ENCODE results near the gene SBF2. TPM values are rescaled to one million over a fixed set of nuclear protein-coding genes. Genes with fewer than 3 reads are reported as not detected.
"Not testable (repeated sequence)": the region's sequence is repeated elsewhere in the genome, so short reads cannot be mapped to it uniquely, and the experiment has no call there.

SBF2 gene
- total and polyA plus RNA-seq, 10 donors, result 3.6 to 70.9 (median 57.1) TPM

DNA sequence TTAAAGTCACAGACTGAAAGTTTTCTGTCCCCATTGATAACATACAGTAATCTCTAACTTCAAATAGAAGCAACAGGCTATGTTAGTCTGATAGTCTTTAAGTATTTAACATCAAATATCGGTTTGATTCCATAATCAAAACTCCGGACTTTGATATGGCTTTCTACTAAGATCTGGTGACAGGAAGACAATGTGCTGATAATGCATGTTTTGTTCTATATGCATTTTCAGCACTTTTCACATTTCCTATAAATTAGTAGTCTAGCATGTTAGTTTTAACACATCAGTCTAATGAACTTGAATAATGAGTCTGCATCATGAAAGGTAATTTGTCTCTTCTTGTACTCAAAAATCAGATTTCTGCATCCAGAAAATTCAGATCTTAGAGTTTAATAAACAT is 252.7 kb downstream of the SBF2 start:
- Histone ChIP-seq H3K27ac (peak overlapping the region in 3 of 8 donors; percentile 13 to 47 (median 35)), H3K27me3 (replicated peaks in 1 of 7) (no peaks in the 10 kb centered on the region), H3K36me3 (peaks cover 0 to 9% (median 0%) of the 10 kb centered on the region in 6 donors), H3K4me1 (peaks cover 0 to 23% (median 0%) of the 10 kb centered on the region in 6 donors), H3K4me3 (no peak overlapping the region), H3K9me3 (peaks cover 9 to 35% (median 31%) of the 10 kb centered on the region in 8 donors)
- intact Hi-C loops (cut with DNase I; ENCODE audit: low total_unique reads), result no loop called here
- 37 to 85% (median 47%) methylated on average over 2 of the region's 2 CpGs for WGBS, 5 donors
- no peak for TF ChIP-seq POLR2AphosphoS5 (IDR thresholded peaks at IDR 0.05)
- TF ChIP-seq POLR2A (IDR thresholded peaks at IDR 0.05), result no peak
- TF ChIP-seq, protein P1, sequence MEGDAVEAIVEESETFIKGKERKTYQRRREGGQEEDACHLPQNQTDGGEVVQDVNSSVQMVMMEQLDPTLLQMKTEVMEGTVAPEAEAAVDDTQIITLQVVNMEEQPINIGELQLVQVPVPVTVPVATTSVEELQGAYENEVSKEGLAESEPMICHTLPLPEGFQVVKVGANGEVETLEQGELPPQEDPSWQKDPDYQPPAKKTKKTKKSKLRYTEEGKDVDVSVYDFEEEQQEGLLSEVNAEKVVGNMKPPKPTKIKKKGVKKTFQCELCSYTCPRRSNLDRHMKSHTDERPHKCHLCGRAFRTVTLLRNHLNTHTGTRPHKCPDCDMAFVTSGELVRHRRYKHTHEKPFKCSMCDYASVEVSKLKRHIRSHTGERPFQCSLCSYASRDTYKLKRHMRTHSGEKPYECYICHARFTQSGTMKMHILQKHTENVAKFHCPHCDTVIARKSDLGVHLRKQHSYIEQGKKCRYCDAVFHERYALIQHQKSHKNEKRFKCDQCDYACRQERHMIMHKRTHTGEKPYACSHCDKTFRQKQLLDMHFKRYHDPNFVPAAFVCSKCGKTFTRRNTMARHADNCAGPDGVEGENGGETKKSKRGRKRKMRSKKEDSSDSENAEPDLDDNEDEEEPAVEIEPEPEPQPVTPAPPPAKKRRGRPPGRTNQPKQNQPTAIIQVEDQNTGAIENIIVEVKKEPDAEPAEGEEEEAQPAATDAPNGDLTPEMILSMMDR (IDR thresholded peaks at IDR 0.05 in 8 of 11, conservative IDR thresholded peaks at IDR 0.05 in 3 of 11), result no peak
- DNase-seq, result no peak

DNA sequence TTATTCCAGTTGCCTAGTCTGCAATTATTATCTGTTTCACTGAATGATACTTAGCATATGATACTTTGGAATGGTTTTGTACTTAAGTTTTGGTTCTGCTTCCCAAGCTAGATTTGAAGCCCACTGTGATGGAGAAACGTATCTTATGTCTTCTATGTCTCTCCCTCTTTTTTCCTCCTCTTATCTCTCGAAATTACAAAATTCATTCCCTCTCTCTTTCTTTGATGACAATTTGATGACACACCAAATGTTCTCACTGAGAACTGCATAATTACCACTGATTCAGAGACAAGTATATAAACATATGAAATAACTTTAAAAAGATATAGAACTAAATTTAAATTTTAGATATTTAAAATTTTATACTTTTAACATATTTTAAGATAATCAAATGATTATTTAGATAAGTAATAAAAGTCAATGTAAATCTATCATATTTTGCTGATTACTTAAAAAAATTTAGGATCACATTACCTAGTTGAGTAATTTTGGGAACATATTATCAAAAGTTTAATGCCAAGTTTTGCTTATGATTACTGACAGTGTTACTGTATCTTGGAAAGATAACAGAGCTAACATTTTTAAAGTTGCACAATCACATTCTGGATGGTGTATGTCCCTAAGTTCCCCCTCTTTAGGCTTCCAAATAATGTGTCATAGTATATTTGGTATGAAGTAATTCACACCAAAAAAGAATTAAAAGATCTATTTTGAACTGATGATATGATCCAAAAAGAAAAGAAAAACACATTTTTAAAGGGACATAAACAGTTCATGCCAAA is 255.3 kb downstream of the SBF2 start:
- Histone ChIP-seq H3K27me3 (replicated peaks in 1 of 7) (no peaks in the 10 kb centered on the region), H3K4me3 (no peak overlapping the region), H3K4me1 (peaks cover 0 to 23% (median 0%) of the 10 kb centered on the region in 6 donors), H3K27ac (no peak overlapping the region), H3K9me3 (peaks cover 0 to 14% (median 5%) of the 10 kb centered on the region in 8 donors), H3K36me3 (peaks cover 0 to 9% (median 0%) of the 10 kb centered on the region in 6 donors)
- 78 to 87% (median 84%) methylated on average over 2 of the region's 2 CpGs for WGBS, 5 donors
- TF ChIP-seq POLR2AphosphoS5 (IDR thresholded peaks at IDR 0.05) (no peak), POLR2A (IDR thresholded peaks at IDR 0.05) (no peak)
- TF ChIP-seq, protein P1 (IDR thresholded peaks at IDR 0.05 in 8 of 11, conservative IDR thresholded peaks at IDR 0.05 in 3 of 11), result no peak
- DNase-seq, result no peak
- intact Hi-C loops (cut with DNase I; ENCODE audit: low total_unique reads), result no loop called here

- DNase-seq; H3K4me1 ChIP-seq; H3K27me3 ChIP-seq (replicated peaks in 1 of 7); H3K9me3 ChIP-seq; H3K27ac ChIP-seq; H3K4me3 ChIP-seq; intact Hi-C loops (cut with DNase I; ENCODE audit: low total_unique reads); H3K36me3 ChIP-seq: not testable (repeated sequence)
- 94 to 99% (median 96%) methylated on average over 6 of the region's 6 CpGs for WGBS, 5 donors
Measured at GRCh38 chr11:10035932-10036331, 258.1 kb downstream of the SBF2 start.

DNA sequence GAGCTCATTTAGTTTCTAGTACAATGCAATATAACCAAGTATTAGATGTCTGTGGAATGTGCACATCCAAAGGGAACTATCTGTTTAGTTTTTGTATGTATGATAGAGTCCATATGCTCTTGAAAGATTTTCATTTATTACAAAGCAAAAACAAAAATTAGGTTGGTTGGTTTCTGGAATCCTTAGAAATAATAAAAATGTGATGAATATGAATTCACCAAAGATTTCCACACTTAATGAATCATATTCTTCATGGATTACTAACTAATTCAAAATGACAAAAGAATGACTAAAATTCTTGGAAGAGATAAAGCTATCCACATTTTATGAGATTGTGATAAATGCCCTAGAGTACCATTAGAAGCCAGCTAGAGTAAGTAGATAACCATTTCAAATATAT is 261.1 kb downstream of the SBF2 start:
- Histone ChIP-seq H3K9me3 (peaks cover 0 to 6% (median 0%) of the 10 kb centered on the region in 8 donors), H3K27ac (no peak overlapping the region), H3K36me3 (peaks cover 0 to 21% (median 8%) of the 10 kb centered on the region in 6 donors), H3K4me1 (no peaks in the 10 kb centered on the region), H3K4me3 (no peak overlapping the region), H3K27me3 (replicated peaks in 1 of 7) (no peaks in the 10 kb centered on the region)
- intact Hi-C loops (cut with DNase I; ENCODE audit: low total_unique reads), result no loop called here
- no peak for TF ChIP-seq POLR2A (IDR thresholded peaks at IDR 0.05)
- TF ChIP-seq, protein P1 (IDR thresholded peaks at IDR 0.05 in 8 of 11, conservative IDR thresholded peaks at IDR 0.05 in 3 of 11), result no peak
- DNase-seq, result no peak

All from spleen (tissue), 11 donors.